SU-DHL-6 (cell line): ENCODE results near the gene GAD2.

ENCODE experiments used
- H2AFZ ChIP-seq: fragments of 200-600 bp; sonication (generic); 2 replicates; pipeline ENCODE4 v1.6.1; 2014; ENCODE audit warnings: low read depth, mild to moderate bottlenecking, moderate library complexity, mixed read lengths, antibody characterized with exemption, low read length; ENCODE audit not compliant: severe bottlenecking
- H3F3A ChIP-seq: fragments of 200-600 bp; shearing (Covaris generic); 2 replicates; pipeline ENCODE4 v1.6.0; 2016; ENCODE audit warnings: antibody characterized with exemption, mild to moderate bottlenecking; ENCODE audit not compliant: insufficient read depth
- H3K27ac ChIP-seq: fragments of 200-600 bp; sonication (generic); 2 replicates; pipeline ENCODE4 v1.5.1; 2016; ENCODE audit warnings: low read depth, mild to moderate bottlenecking, low read length, moderate library complexity, mixed read lengths
- H3K27me3 ChIP-seq: fragments of 200-600 bp; sonication (generic), shearing (Covaris generic); 2 replicates; pipeline ENCODE4 v1.6.0; 2014; ENCODE audit warnings: mild to moderate bottlenecking, low read length
- H3K36me3 ChIP-seq: fragments of 200-600 bp; sonication (generic); 2 replicates; pipeline ENCODE4 v1.6.1; 2014; ENCODE audit warnings: mild to moderate bottlenecking, low read length, mixed read lengths
- H3K4me2 ChIP-seq: fragments of 300-600, 200-600 bp; shearing (Covaris generic), sonication (generic); 2 replicates; pipeline ENCODE4 v1.6.0; 2014; ENCODE audit warnings: low read length, low read depth, mild to moderate bottlenecking; ENCODE audit not compliant: poor library complexity, severe bottlenecking
- H3K4me3 ChIP-seq: fragments of 200-600 bp; sonication (generic); 2 replicates; pipeline ENCODE4 v1.5.1; 2014; ENCODE audit warnings: antibody characterized with exemption, low read length, mild to moderate bottlenecking, mixed read lengths; ENCODE audit not compliant: insufficient read depth, poor library complexity, severe bottlenecking
- H3K79me2 ChIP-seq: fragments of 200-600 bp; sonication (generic); 2 replicates; pipeline ENCODE4 v1.6.1; 2014; ENCODE audit warnings: mild to moderate bottlenecking, low read length, moderate library complexity; ENCODE audit not compliant: insufficient read depth
- H3K9ac ChIP-seq: fragments of 200-600 bp; sonication (generic); 2 replicates; pipeline ENCODE4 v1.7.0; 2014; ENCODE audit warnings: mild to moderate bottlenecking, low read length
- H3K9me2 ChIP-seq: fragments of 200-600 bp; sonication (generic); replicated peaks from 2 replicates; pipeline ENCODE4 v1.6.1; 2014; ENCODE audit warnings: low read length; ENCODE audit not compliant: insufficient read depth
- H3K9me3 ChIP-seq: fragments of 200-600 bp; sonication (generic); 2 replicates; pipeline ENCODE4 v1.6.1; 2014; ENCODE audit warnings: low read length, mixed read lengths; ENCODE audit not compliant: insufficient read depth
- H4K20me1 ChIP-seq: fragments of 200-600 bp; sonication (generic); 2 replicates; pipeline ENCODE4 v1.6.1; 2014; ENCODE audit warnings: low read depth, mild to moderate bottlenecking, antibody characterized with exemption, low read length, moderate library complexity, mixed read lengths
- EZH2phosphoT487 ChIP-seq: fragments of 200-600 bp; sonication (generic), shearing (Covaris generic); conservative IDR thresholded peaks from 2 replicates; pipeline ENCODE4 v1.6.1; 2018; ENCODE audit warnings: mild to moderate bottlenecking, antibody characterized with exemption, low read length, moderate library complexity, mixed read lengths
- TF ChIP-seq, protein P1 (sequence below): fragments of 200-600 bp; sonication (generic); IDR thresholded peaks from one replicate; pipeline ENCODE4 v1.5.1; 2017; ENCODE audit warnings: antibody characterized with exemption, mild to moderate bottlenecking, low read length, moderate library complexity; ENCODE audit not compliant: insufficient read depth, poor library complexity, severe bottlenecking

Gene GAD2

DNA sequence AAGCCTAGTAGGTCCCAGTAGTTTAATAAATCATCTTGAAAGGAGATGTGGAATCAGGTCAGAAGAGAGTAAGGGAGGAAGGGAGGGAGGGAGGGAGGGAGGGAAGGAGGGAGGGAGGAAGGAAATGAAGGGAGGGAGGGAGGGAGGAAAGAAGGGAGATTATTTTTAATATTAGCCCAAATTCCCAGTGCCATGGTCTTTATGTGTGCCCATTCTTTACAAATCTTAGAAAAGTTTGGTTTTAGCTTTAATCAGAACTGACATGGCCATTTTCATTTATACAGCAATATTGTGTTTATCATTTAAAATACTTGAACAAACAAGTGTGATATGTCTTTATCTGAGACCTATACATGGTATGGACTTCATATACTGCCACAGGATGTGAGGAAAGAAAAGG, 86.8 kb downstream of the GAD2 start:
- Histone ChIP-seq H4K20me1 (no peaks in the 10 kb centered on the region), H3K4me2 (no peak overlapping the region), H3K9ac (no peak overlapping the region), H3K4me3 (no peak overlapping the region), H3K27me3 (no peaks in the 10 kb centered on the region), H2AFZ (no peak overlapping the region), H3K36me3 (no peaks in the 10 kb centered on the region), H3K9me3 (no peaks in the 10 kb centered on the region), H3K9me2 (no peaks in the 10 kb centered on the region), H3F3A (no peaks in the 10 kb centered on the region), H3K79me2 (no peaks in the 10 kb centered on the region), H3K27ac (no peak overlapping the region)
- TF ChIP-seq, protein P1, sequence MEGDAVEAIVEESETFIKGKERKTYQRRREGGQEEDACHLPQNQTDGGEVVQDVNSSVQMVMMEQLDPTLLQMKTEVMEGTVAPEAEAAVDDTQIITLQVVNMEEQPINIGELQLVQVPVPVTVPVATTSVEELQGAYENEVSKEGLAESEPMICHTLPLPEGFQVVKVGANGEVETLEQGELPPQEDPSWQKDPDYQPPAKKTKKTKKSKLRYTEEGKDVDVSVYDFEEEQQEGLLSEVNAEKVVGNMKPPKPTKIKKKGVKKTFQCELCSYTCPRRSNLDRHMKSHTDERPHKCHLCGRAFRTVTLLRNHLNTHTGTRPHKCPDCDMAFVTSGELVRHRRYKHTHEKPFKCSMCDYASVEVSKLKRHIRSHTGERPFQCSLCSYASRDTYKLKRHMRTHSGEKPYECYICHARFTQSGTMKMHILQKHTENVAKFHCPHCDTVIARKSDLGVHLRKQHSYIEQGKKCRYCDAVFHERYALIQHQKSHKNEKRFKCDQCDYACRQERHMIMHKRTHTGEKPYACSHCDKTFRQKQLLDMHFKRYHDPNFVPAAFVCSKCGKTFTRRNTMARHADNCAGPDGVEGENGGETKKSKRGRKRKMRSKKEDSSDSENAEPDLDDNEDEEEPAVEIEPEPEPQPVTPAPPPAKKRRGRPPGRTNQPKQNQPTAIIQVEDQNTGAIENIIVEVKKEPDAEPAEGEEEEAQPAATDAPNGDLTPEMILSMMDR, result no peak
- TF ChIP-seq EZH2phosphoT487, result no peak

DNA sequence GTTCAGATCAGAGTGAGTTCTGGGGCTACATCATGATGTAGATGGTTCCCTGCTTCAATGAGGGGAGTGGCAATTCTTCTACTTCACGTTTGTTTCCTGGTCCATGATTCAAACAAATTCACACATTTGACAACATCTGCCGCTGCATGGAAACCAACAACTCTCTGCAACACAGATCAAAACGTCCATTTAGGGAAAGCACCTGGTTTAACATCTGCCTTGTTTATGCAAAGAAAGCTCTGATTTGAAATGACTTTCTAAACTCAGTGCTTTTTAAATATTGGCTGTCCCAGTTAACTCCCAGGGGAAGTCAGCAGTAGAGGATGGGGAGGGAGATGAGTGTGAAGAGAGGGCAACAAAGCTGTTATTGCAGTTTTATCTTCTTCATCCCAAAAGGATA, 93.8 kb downstream of the GAD2 start:
- Histone ChIP-seq H3K9me2 (no peaks in the 10 kb centered on the region), H3K79me2 (no peaks in the 10 kb centered on the region), H3K9me3 (no peaks in the 10 kb centered on the region), H3K36me3 (no peaks in the 10 kb centered on the region), H3K27ac (no peak overlapping the region), H3K4me2 (no peak overlapping the region), H3K4me3 (no peak overlapping the region), H3F3A (no peaks in the 10 kb centered on the region), H3K9ac (no peak overlapping the region), H4K20me1 (no peaks in the 10 kb centered on the region), H2AFZ (no peak overlapping the region), H3K27me3 (no peaks in the 10 kb centered on the region)
- TF ChIP-seq EZH2phosphoT487, result no peak
- TF ChIP-seq, protein P1, result no peak

- H3K4me2 ChIP-seq, result no peak overlapping the region
- no peaks in the 10 kb centered on the region for H3F3A ChIP-seq
Observed at GRCh38 chr10:26311383-26311940, 94.9 kb downstream of the GAD2 start.

More at GRCh38 chr10:26311383-26311940, 94.9 kb downstream of the GAD2 start:
- TF ChIP-seq, protein P1, result no peak
- no peak for TF ChIP-seq EZH2phosphoT487
- Histone ChIP-seq H3K9me3 (no peaks in the 10 kb centered on the region), H3K9ac (no peak overlapping the region), H4K20me1 (no peaks in the 10 kb centered on the region), H3K27ac (no peak overlapping the region), H2AFZ (no peak overlapping the region), H3K27me3 (no peaks in the 10 kb centered on the region), H3K9me2 (no peaks in the 10 kb centered on the region), H3K79me2 (no peaks in the 10 kb centered on the region), H3K4me3 (no peak overlapping the region), H3K36me3 (no peaks in the 10 kb centered on the region)
